CD14-positive monocyte (primary cell): ENCODE data around the gene ERBB3. TPM values are rescaled to one million over a fixed set of nuclear protein-coding genes. Genes with fewer than 3 reads are reported as not detected.

Experiments used
- DNase-seq, 3 donors: peaks; one replicate each; pipeline ENCODE4 v3.0.0-alpha.2; 2011 to 2022
- H2AFZ ChIP-seq: 2 replicates; pipeline ENCODE4 v1.6.0; 2012; ENCODE audit warnings: mild to moderate bottlenecking, low read depth, low read length, inconsistent platforms; ENCODE audit not compliant: insufficient read depth, poor library complexity, severe bottlenecking
- H3K27ac ChIP-seq, 2 donors: 1 replicate in 1 of 2; 2 replicates in 1 of 2; pipeline ENCODE4 v1.5.1; 2012 to 2013; ENCODE audit warnings: low read length in 2 of 2, control low read depth in 1 of 2, inconsistent platforms in 1 of 2, low read depth in 1 of 2, mild to moderate bottlenecking in 1 of 2
- H3K27me3 ChIP-seq, 2 donors: one replicate each; pipeline versions ENCODE4 v1.6.0 to v1.6.1; 2011 to 2013; ENCODE audit warnings: low read length in 2 of 2; ENCODE audit not compliant: control insufficient read depth in 2 of 2, insufficient read depth in 2 of 2
- H3K36me3 ChIP-seq, 2 donors: replicated peaks in 1 of 2; 1 replicate in 1 of 2; 2 replicates in 1 of 2; pipeline versions ENCODE4 v1.5.1 to v1.6.1; 2012 to 2013; ENCODE audit warnings: low read length in 2 of 2, control low read depth in 1 of 2, inconsistent platforms in 1 of 2, mild to moderate bottlenecking in 1 of 2; ENCODE audit not compliant: insufficient read depth in 2 of 2, control insufficient read depth in 1 of 2
- H3K4me1 ChIP-seq, 2 donors: 1 replicate in 1 of 2; 2 replicates in 1 of 2; pipeline versions ENCODE4 v1.5.1 to v1.6.1; 2012 to 2013; ENCODE audit warnings: low read length in 2 of 2, control low read depth in 1 of 2, inconsistent platforms in 1 of 2, mild to moderate bottlenecking in 1 of 2, moderate library complexity in 1 of 2; ENCODE audit not compliant: insufficient read depth in 2 of 2, control insufficient read depth in 1 of 2
- H3K4me2 ChIP-seq: replicated peaks from 2 replicates; pipeline ENCODE3; 2012; ENCODE audit warnings: low read length, moderate library complexity, mild to moderate bottlenecking; ENCODE audit not compliant: poor library complexity, severe bottlenecking; ENCODE audit errors: extremely low read depth
- H3K4me3 ChIP-seq, 3 experiments: fragments of 200-600 bp in 1 of 3; sonication (generic) in 1 of 3; replicated peaks in 1 of 3; 1 replicate in 2 of 3; 2 replicates in 1 of 3; pipeline ENCODE4 v1.5.1; 2011 to 2013; ENCODE audit warnings: low read length in 3 of 3, mild to moderate bottlenecking in 3 of 3, control low read depth in 2 of 3, low read depth in 2 of 3, inconsistent platforms in 1 of 3, moderate library complexity in 1 of 3
- H3K79me2 ChIP-seq: 2 replicates; pipeline ENCODE4 v1.6.0; 2012; ENCODE audit warnings: mild to moderate bottlenecking, control low read depth, inconsistent platforms, low read length, moderate library complexity; ENCODE audit not compliant: insufficient read depth
- H3K9ac ChIP-seq: 2 replicates; pipeline ENCODE4 v1.6.0; 2017; ENCODE audit warnings: low read length, mild to moderate bottlenecking; ENCODE audit not compliant: insufficient read depth, poor library complexity, severe bottlenecking
- H3K9me3 ChIP-seq, 2 donors: replicated peaks in 1 of 2; 1 replicate in 1 of 2; 2 replicates in 1 of 2; pipeline versions ENCODE4 v1.5.1 to v1.6.1; 2012 to 2013; ENCODE audit warnings: low read length in 2 of 2, control low read depth in 1 of 2; ENCODE audit not compliant: control insufficient read depth in 1 of 2, insufficient read depth in 1 of 2
- H4K20me1 ChIP-seq: 2 replicates; pipeline ENCODE4 v1.6.0; 2012; ENCODE audit warnings: mild to moderate bottlenecking, low read length, control low read depth, moderate library complexity; ENCODE audit not compliant: insufficient read depth
- H3K27ac Mint-ChIP-seq, 7 donors: one replicate each; pipeline ENCODE4 v1.8.0; 2020; ENCODE audit warnings: mild to moderate bottlenecking in 7 of 7, mixed read lengths in 7 of 7, moderate library complexity in 6 of 7, inconsistent platforms in 2 of 7
- H3K27me3 Mint-ChIP-seq, 3 donors: one replicate each; pipeline ENCODE4 v1.8.0; 2021 to 2022; ENCODE audit warnings: low read depth in 3 of 3, mild to moderate bottlenecking in 3 of 3, mixed read lengths in 3 of 3, moderate library complexity in 3 of 3, inconsistent platforms in 1 of 3
- H3K36me3 Mint-ChIP-seq, 2 donors: one replicate each; pipeline ENCODE4 v1.8.0; 2020; ENCODE audit warnings: mixed read lengths in 2 of 2, inconsistent platforms in 1 of 2, mild to moderate bottlenecking in 1 of 2
- H3K4me1 Mint-ChIP-seq: one replicate; pipeline ENCODE4 v1.8.0; 2020; ENCODE audit warnings: mild to moderate bottlenecking, mixed read lengths
- H3K4me3 Mint-ChIP-seq, 2 donors: one replicate each; pipeline ENCODE4 v1.8.0; 2020; ENCODE audit warnings: mild to moderate bottlenecking in 2 of 2, mixed read lengths in 2 of 2, moderate library complexity in 1 of 2
- H3K9me3 Mint-ChIP-seq, 7 donors: one replicate each; pipeline ENCODE4 v1.8.0; 2020 to 2022; ENCODE audit warnings: mixed read lengths in 7 of 7, mild to moderate bottlenecking in 6 of 7, moderate library complexity in 6 of 7, inconsistent platforms in 2 of 7
- WGBS: methylation state at CpG from one replicate; pipeline ENCODE4 v1.1.5; 2013; ENCODE audit warnings: missing lambda C conversion rate; ENCODE audit not compliant: insufficient coverage; 5-methylcytosine and 5-hydroxymethylcytosine counted together
- intact Hi-C, 2 donors: fragments of 100-400 bp; cut with micrococcal nuclease; formaldehyde crosslinking; loops; one replicate each; pipeline versions ENCODE4 v1.15.0 to v1.15.1; 2023
- polyA plus RNA-seq, 3 donors: library from polyadenylated mRNA; depleted of rRNA in 1 of 3; unstranded in 2 of 3; stranded (reverse) in 1 of 3; fragments of 300-500 nt in 2 of 3; fragments of >200 nt in 1 of 3; fragmentation: Illumina TruSeq in 2 of 3; gene quantifications; 1 replicate in 2 of 3; 2 replicates in 1 of 3; pipeline ENCODE4 v1.2.3, GENCODE V29; 2012 to 2021
- TF ChIP-seq, protein P1 (sequence below): fragments of 200-600 bp; IDR thresholded peaks from one replicate; pipeline ENCODE4 v1.8.0; 2022; ENCODE audit warnings: antibody characterized with exemption, mild to moderate bottlenecking

Gene ERBB3
- polyA plus RNA-seq, 3 donors = 0.01 TPM; not detected in 2

DNA sequence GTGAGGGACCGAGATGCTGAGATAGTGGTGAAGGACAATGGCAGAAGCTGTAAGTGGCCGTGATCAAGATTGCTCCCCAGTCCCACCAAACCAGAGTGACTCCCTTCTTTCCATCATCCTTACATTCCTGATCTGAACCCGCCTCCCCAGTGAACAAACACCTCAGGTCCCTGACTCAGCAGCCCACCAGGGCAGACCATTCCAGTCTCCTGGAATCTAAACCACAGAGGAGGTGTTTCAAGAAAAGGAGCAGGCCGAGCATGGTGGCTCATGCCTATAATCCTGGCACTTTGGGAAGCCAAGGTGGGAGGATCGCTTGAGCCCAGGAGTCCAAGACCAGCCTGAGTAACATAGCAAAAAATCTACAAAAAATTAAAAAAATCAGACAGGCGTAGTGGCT lies 6.6 kb downstream of the ERBB3 start:
- 89% methylated on average over 3 of the region's 6 CpGs for WGBS
- Histone ChIP-seq H3K36me3 (no peaks in the 10 kb centered on the region), H3K9ac (no peak overlapping the region), H3K27me3 (peaks cover 0 to 15% of the 10 kb centered on the region in 2 donors), H3K4me3 (no peak overlapping the region), H4K20me1 (no peaks in the 10 kb centered on the region), H3K4me1 (no peaks in the 10 kb centered on the region), H3K79me2 (no peaks in the 10 kb centered on the region), H2AFZ (no peak overlapping the region), H3K4me2 (no peak overlapping the region), H3K27ac (no peak overlapping the region), H3K9me3 (no peaks in the 10 kb centered on the region)
- Mint-ChIP-seq H3K4me3 (no peak overlapping the region), H3K9me3 (peaks cover 0 to 3% (median 0%) of the 10 kb centered on the region in 7 donors), H3K27me3 (peaks cover 21 to 24% (median 23%) of the 10 kb centered on the region in 3 donors), H3K36me3 (no peaks in the 10 kb centered on the region), H3K4me1 (no peaks in the 10 kb centered on the region), H3K27ac (peak overlapping the region in 1 of 7 donors; percentile 35)
- TF ChIP-seq, protein P1, sequence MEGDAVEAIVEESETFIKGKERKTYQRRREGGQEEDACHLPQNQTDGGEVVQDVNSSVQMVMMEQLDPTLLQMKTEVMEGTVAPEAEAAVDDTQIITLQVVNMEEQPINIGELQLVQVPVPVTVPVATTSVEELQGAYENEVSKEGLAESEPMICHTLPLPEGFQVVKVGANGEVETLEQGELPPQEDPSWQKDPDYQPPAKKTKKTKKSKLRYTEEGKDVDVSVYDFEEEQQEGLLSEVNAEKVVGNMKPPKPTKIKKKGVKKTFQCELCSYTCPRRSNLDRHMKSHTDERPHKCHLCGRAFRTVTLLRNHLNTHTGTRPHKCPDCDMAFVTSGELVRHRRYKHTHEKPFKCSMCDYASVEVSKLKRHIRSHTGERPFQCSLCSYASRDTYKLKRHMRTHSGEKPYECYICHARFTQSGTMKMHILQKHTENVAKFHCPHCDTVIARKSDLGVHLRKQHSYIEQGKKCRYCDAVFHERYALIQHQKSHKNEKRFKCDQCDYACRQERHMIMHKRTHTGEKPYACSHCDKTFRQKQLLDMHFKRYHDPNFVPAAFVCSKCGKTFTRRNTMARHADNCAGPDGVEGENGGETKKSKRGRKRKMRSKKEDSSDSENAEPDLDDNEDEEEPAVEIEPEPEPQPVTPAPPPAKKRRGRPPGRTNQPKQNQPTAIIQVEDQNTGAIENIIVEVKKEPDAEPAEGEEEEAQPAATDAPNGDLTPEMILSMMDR = no peak
- intact Hi-C loops = no loop called here
- no peak for DNase-seq

DNA sequence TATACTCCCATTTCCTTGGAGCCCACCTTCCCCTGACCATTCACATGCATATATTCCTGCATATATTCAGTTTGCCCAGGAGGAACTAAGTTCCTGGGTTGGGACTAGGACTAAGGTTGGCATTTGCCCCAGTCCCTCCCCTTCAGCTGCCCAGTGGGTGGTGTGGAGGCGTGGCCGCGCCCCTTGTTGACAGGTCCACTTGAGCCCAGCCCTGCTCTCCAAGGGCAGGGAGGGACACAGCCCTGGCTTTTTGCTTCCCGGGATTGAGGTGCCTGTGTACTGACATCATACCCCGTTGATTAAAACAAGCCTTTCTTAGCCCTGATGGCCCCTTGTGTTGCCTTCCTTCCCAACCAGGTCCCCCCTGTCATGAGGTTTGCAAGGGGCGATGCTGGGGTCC lies 7.3 kb downstream of the ERBB3 start:
- no peaks in the 10 kb centered on the region for H3K36me3 Mint-ChIP-seq

More for the DNA sequence above, 7.3 kb downstream of the ERBB3 start:
- intact Hi-C loops = no loop called here
- Histone ChIP-seq H4K20me1 (no peaks in the 10 kb centered on the region), H3K27me3 (peaks cover 0 to 9% of the 10 kb centered on the region in 2 donors), H3K9ac (no peak overlapping the region), H3K36me3 (no peaks in the 10 kb centered on the region), H3K27ac (no peak overlapping the region), H3K4me1 (no peaks in the 10 kb centered on the region), H3K4me2 (no peak overlapping the region), H3K9me3 (no peaks in the 10 kb centered on the region), H2AFZ (peak overlapping the region; percentile 13), H3K4me3 (no peak overlapping the region), H3K79me2 (no peaks in the 10 kb centered on the region)
- Mint-ChIP-seq H3K27me3 (peaks cover 17 to 19% (median 19%) of the 10 kb centered on the region in 3 donors), H3K27ac (no peak overlapping the region), H3K4me1 (no peaks in the 10 kb centered on the region), H3K4me3 (no peak overlapping the region), H3K9me3 (peaks cover 0 to 3% (median 0%) of the 10 kb centered on the region in 7 donors)
- TF ChIP-seq, protein P1 = no peak
- DNase-seq = no peak
- 93% methylated on average over 6 of the region's 6 CpGs for WGBS
